Measurements from ENCODE around the gene TLR6. TPM values are rescaled to one million over a fixed set of nuclear protein-coding genes. Genes with fewer than 3 reads are reported as not detected.

The TLR6 gene
- total RNA-seq, 1 experiment from 2014 or later, result 4.8 TPM

- Histone ChIP-seq H3K36me3 (ENCODE audit: control insufficient read depth in 1 of 2, insufficient read depth in 2 of 2, low read length in 2 of 2) (no peaks in the 10 kb centered on the region), H3K79me2 (ENCODE audit: insufficient read depth, low read length) (no peaks in the 10 kb centered on the region), H3K9ac (ENCODE audit: low read length) (no peak overlapping the region), H3K27ac (ENCODE audit: low read depth, low read length) (no peak overlapping the region), H4K20me1 (ENCODE audit: insufficient read depth) (no peaks in the 10 kb centered on the region), H3K9me3 (ENCODE audit: control insufficient read depth in 1 of 2, insufficient read depth in 1 of 2, low read depth in 1 of 2, low read length in 2 of 2) (no peaks in the 10 kb centered on the region), H3K4me3 (replicated peaks in 1 of 2; ENCODE audit: low read depth in 1 of 2, low read length in 2 of 2) (no peak overlapping the region), H3K27me3 (ENCODE audit: insufficient read depth, low read length) (no peaks in the 10 kb centered on the region), H3K4me2 (ENCODE audit: low read length) (no peak overlapping the region), H3K4me1 (ENCODE audit: control insufficient read depth in 1 of 2, insufficient read depth in 2 of 2, low read length in 2 of 2) (no peaks in the 10 kb centered on the region), H3K9me2 (ENCODE audit: insufficient read depth) (no peaks in the 10 kb centered on the region), H2AFZ (ENCODE audit: low read depth, low read length, poor library complexity, severe bottlenecking) (no peak overlapping the region)
- CTCF ChIA-PET, result interaction anchor here (2.3 kb wide), 1 partner anchor 8 kb away, joined by 7 read pairs; the partner anchor contains the start of gene TLR10
- RAD21 ChIA-PET (ENCODE audit: low non-redundant PET in 1 of 2, low total read pairs in 2 of 2, uncharacterized antibody in 2 of 2, unreplicated experiment in 2 of 2), result no interaction called here
- DNase-seq (ENCODE audit: low read depth, low spot score) (no peak), ATAC-seq (no peak)
- BruUV-seq (replicated peaks), result no TSS peak
- intact Hi-C loops (cut with micrococcal nuclease), result no loop called here
- POLR2A ChIA-PET, result no interaction called here
- TF ChIP-seq ZFX (IDR thresholded peaks at IDR 0.05), result no peak
- TF ChIP-seq FOSL1 (IDR thresholded peaks at IDR 0.05; ENCODE audit: low read depth), result no peak
- TF ChIP-seq RAD21 (IDR thresholded peaks at IDR 0.05; ENCODE audit: low read depth), result no peak
- no peak for TF ChIP-seq POLR2A (IDR thresholded peaks at IDR 0.05; ENCODE audit: borderline replicate concordance, extremely low read depth, insufficient read depth, insufficient read length)
- no peak for TF ChIP-seq ATF3 (IDR thresholded peaks at IDR 0.05)
- TF ChIP-seq POLR2AphosphoS5 (IDR thresholded peaks at IDR 0.05; ENCODE audit: low read depth, low read length), result no peak
- TF ChIP-seq MAX (IDR thresholded peaks at IDR 0.05), result no peak
- no peak for TF ChIP-seq ELF1 (IDR thresholded peaks at IDR 0.05; ENCODE audit: borderline replicate concordance, low read depth)
- no peak for TF ChIP-seq YY1 (IDR thresholded peaks at IDR 0.05; ENCODE audit: extremely low read depth, insufficient replicate concordance, low read depth, low read length)
- no peak for TF ChIP-seq CTCF (IDR thresholded peaks at IDR 0.05 in 2 of 3, conservative IDR thresholded peaks at IDR 0.05 in 1 of 3; ENCODE audit: borderline replicate concordance in 1 of 3, insufficient read depth in 1 of 3, low read depth in 2 of 3, low read length in 2 of 3)
- no peak for TF ChIP-seq TCF7L2 (IDR thresholded peaks at IDR 0.05; ENCODE audit: borderline replicate concordance, extremely low read depth, insufficient read depth, insufficient read length)
- TF ChIP-seq SIN3A (IDR thresholded peaks at IDR 0.05; ENCODE audit: low read depth), result no peak
- no peak for TF ChIP-seq JUND (IDR thresholded peaks at IDR 0.05)
- TF ChIP-seq, protein P1, sequence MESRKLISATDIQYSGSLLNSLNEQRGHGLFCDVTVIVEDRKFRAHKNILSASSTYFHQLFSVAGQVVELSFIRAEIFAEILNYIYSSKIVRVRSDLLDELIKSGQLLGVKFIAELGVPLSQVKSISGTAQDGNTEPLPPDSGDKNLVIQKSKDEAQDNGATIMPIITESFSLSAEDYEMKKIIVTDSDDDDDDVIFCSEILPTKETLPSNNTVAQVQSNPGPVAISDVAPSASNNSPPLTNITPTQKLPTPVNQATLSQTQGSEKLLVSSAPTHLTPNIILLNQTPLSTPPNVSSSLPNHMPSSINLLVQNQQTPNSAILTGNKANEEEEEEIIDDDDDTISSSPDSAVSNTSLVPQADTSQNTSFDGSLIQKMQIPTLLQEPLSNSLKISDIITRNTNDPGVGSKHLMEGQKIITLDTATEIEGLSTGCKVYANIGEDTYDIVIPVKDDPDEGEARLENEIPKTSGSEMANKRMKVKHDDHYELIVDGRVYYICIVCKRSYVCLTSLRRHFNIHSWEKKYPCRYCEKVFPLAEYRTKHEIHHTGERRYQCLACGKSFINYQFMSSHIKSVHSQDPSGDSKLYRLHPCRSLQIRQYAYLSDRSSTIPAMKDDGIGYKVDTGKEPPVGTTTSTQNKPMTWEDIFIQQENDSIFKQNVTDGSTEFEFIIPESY (IDR thresholded peaks at IDR 0.05; ENCODE audit: extremely low read depth, insufficient replicate concordance, low read length), result no peak
- no peak for TF ChIP-seq EZH2 (IDR thresholded peaks at IDR 0.05)
- no peak for TF ChIP-seq REST (IDR thresholded peaks at IDR 0.05; ENCODE audit: low read depth)
- TF ChIP-seq CBX3 (IDR thresholded peaks at IDR 0.05; ENCODE audit: low read depth), result no peak
Measured at GRCh38 chr4:38791010-38791409, 65.6 kb downstream of the TLR6 start.
